H1 (cell line): ENCODE data around the gene KLHL26. TPM values are rescaled to one million over a fixed set of nuclear protein-coding genes. Genes with fewer than 3 reads are reported as not detected.

Experiments
- EGR1 ChIP-seq: IDR thresholded peaks from 2 replicates; pipeline ENCODE4 v1.6.1; 2011; ENCODE audit warnings: low read depth, low read length, borderline replicate concordance
- HDAC2 ChIP-seq, 2 experiments: fragments of 300-600 bp in 1 of 2; sonication (generic) in 1 of 2; IDR thresholded peaks; 2 replicates each; pipeline ENCODE4 v1.6.1; 2011 to 2012; ENCODE audit warnings: low read depth in 2 of 2, low read length in 2 of 2, mild to moderate bottlenecking in 2 of 2, moderate library complexity in 2 of 2, borderline replicate concordance in 1 of 2, inconsistent platforms in 1 of 2
- POLR2AphosphoS5 ChIP-seq: IDR thresholded peaks from 2 replicates; pipeline ENCODE4 v1.6.1; 2011; ENCODE audit warnings: low read depth, low read length
- RAD21 ChIP-seq, 2 experiments: IDR thresholded peaks in 1 of 2; conservative IDR thresholded peaks in 1 of 2; 2 replicates each; pipeline ENCODE4 v1.6.1; 2011; ENCODE audit warnings: low read depth in 2 of 2, low read length in 2 of 2, improper control_type of control experiment in 1 of 2, inconsistent platforms in 1 of 2, mild to moderate bottlenecking in 1 of 2, moderate library complexity in 1 of 2
- RXRA ChIP-seq: IDR thresholded peaks from 2 replicates; pipeline ENCODE4 v1.6.1; 2011; ENCODE audit warnings: low read depth, mild to moderate bottlenecking, low read length, moderate library complexity; ENCODE audit not compliant: insufficient read depth
- SAP30 ChIP-seq: fragments of 300-600 bp; sonication (generic); IDR thresholded peaks from 2 replicates; pipeline ENCODE4 v1.7.1; 2012; ENCODE audit warnings: low read length, moderate library complexity, mild to moderate bottlenecking, inconsistent platforms; ENCODE audit not compliant: insufficient read depth, insufficient replicate concordance
- SIRT6 ChIP-seq: IDR thresholded peaks from one replicate; pipeline ENCODE4 v1.7.1; 2012; ENCODE audit warnings: low read length, inconsistent platforms
- SRF ChIP-seq: IDR thresholded peaks from 2 replicates; pipeline ENCODE4 v1.6.1; 2011; ENCODE audit warnings: mild to moderate bottlenecking, low read depth, low read length, moderate library complexity
- SUZ12 ChIP-seq: fragments of 200-600 bp; sonication (generic); IDR thresholded peaks from 2 replicates; pipeline ENCODE4 v1.6.1; 2012; ENCODE audit warnings: mild to moderate bottlenecking, inconsistent platforms, low read length, moderate library complexity, mixed read lengths
- YY1 ChIP-seq: IDR thresholded peaks from 2 replicates; pipeline ENCODE4 v1.6.1; 2011; ENCODE audit warnings: low read depth, mild to moderate bottlenecking, low read length
- polyA plus RNA-seq, 7 experiments: library from polyadenylated mRNA; depleted of rRNA in 3 of 7; stranded (reverse) in 5 of 7; unstranded in 2 of 7; fragments of >200 nt in 5 of 7; fragments of 200-250 nt in 2 of 7; gene quantifications; 1 replicate in 5 of 7; 2 replicates in 1 of 7; 4 replicates in 1 of 7; pipeline versions ENCODE4 v1.2.1 to v1.2.3, GENCODE V29; 2011 to 2013; ENCODE audit warnings: missing spikeins in 2 of 7, mixed read lengths in 2 of 7
- total RNA-seq: library from RNA; stranded (reverse); fragmentation: NEBNext Ultra II Directional; extraction: Animal tissue kit (Norgen Biotek cat#: 25700); gene quantifications from 2 replicates; pipeline ENCODE4 v1.2.1, GENCODE V29; 2021
- TF ChIP-seq, protein P1 (sequence below): IDR thresholded peaks from 2 replicates; pipeline ENCODE4 v1.6.1; 2011; ENCODE audit warnings: low read length, improper control_type of control experiment

KLHL26 gene
- total and polyA plus RNA-seq, 2 of the 8 experiments (the other 6 are each of a cell fraction or from before 2014, with no cell fraction given) = 2.2 to 8.8 TPM

DNA sequence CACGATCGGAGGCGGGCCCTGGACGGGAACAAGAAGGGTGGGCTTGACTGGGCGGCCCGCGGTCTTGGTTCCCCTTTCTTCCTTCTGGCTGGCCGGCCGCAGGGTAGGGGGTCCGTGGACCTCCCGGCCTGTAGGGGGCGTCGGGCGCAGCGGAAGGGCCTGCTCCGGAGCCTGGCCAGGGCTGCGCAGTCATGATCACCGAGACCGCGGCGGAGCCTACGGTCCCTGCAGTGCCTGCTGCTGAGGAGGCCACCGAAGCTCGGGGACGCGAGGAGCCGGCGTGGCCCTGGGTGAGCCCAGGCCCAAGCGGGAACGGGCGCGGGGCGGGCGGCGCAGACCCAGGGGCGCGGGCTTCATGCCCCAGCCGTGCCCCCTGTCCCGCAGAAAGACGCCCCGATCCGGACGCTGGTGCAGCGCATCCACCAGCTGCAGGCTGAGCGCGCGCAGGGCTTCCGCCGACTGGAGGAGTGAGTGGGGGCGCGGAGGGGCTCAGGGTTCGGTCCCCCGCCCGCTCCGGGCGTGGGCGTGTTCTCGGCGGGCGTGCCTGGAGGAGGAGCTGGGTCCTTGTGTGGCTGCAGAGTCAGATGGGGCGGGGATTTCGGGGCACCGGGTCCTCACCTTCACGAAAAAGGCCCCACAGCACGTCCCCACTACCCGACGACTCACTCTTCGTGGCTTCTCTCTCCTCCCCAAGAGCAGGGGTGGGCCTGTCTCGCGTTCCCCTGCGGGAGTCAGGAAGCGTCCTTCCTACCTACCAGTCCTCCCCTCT lies 48.0 kb upstream of the KLHL26 start, which contains the start of gene REX1BD (continued):
- TF ChIP-seq RXRA (no peak), EGR1 (peak; percentile 84; the same call in 1 of the 2 replicates), SAP30 (no peak), SIRT6 (no peak), POLR2AphosphoS5 (peak; percentile 78), SRF (no peak), SUZ12 (no peak), RAD21 (IDR thresholded peaks at IDR 0.05 in 1 of 2, conservative IDR thresholded peaks at IDR 0.05 in 1 of 2; ENCODE audit: low read depth in 2 of 2, low read length in 2 of 2) (peak; percentile 26 to 45), HDAC2 (IDR thresholded peaks at IDR 0.05; ENCODE audit: borderline replicate concordance in 1 of 2, low read depth in 2 of 2, low read length in 2 of 2) (0 out of 4 replicates have a peak, but pooled peaks of 1 of the 2 experiments have one; percentile 22), YY1 (no peak)
- TF ChIP-seq, protein P1, sequence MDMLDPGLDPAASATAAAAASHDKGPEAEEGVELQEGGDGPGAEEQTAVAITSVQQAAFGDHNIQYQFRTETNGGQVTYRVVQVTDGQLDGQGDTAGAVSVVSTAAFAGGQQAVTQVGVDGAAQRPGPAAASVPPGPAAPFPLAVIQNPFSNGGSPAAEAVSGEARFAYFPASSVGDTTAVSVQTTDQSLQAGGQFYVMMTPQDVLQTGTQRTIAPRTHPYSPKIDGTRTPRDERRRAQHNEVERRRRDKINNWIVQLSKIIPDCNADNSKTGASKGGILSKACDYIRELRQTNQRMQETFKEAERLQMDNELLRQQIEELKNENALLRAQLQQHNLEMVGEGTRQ = no peak
